WTC11 (cell line): Measurements from ENCODE around the gene MICAL1. TPM values are rescaled to one million over a fixed set of nuclear protein-coding genes. Genes with fewer than 3 reads are reported as not detected.

ENCODE experiments used
- ATAC-seq: fragments of 200-7000 bp; cut with Tn5 transposase; 2 replicates; pipeline ENCODE4 v1.10.0; 2021; ENCODE audit warnings: mild to moderate bottlenecking, moderate library complexity
- CTCF ChIA-PET: fragments of 300-600 bp; sonication (Branson Sonifier 250); formaldehyde crosslinking; loops from one replicate; lab custom pipeline; 2021; ENCODE audit warnings: antibody characterized with exemption; lab: Charles Lee
- POLR2A ChIA-PET: fragments of 350-600 bp; sonication (Branson Sonifier 250); formaldehyde crosslinking; loops from one replicate; lab custom pipeline; 2021; ENCODE audit warnings: antibody characterized with exemption; lab: Charles Lee
- DNase-seq: peaks from one replicate; pipeline ENCODE4 v3.0.0; 2021; ENCODE audit warnings: low spot score
- H3K27ac Mint-ChIP-seq: 2 replicates; pipeline ENCODE4 v1.8.0; 2021; ENCODE audit warnings: mixed read lengths
- H3K27me3 Mint-ChIP-seq: 2 replicates; pipeline ENCODE4 v1.8.0; 2021; ENCODE audit warnings: low read depth, mild to moderate bottlenecking, moderate library complexity, mixed read lengths
- H3K36me3 Mint-ChIP-seq: 2 replicates; pipeline ENCODE4 v1.8.0; 2021; ENCODE audit warnings: mixed read lengths
- H3K4me1 Mint-ChIP-seq: 2 replicates; pipeline ENCODE4 v1.8.0; 2022; ENCODE audit warnings: mixed read lengths
- H3K4me3 Mint-ChIP-seq: 2 replicates; pipeline ENCODE4 v1.8.0; 2021; ENCODE audit warnings: mild to moderate bottlenecking, moderate library complexity, mixed read lengths
- H3K9me3 Mint-ChIP-seq: 2 replicates; pipeline ENCODE4 v1.8.0; 2021; ENCODE audit warnings: mixed read lengths
- AFF4 ChIP-seq: sonication (generic); formaldehyde crosslinking; IDR thresholded peaks from 2 replicates; pipeline ENCODE4 v1.8.1; 2023; ENCODE audit warnings: mild to moderate bottlenecking, missing genetic modification reagents, borderline replicate concordance
- CBFB ChIP-seq: sonication (generic); formaldehyde crosslinking; IDR thresholded peaks from 2 replicates; pipeline ENCODE4 v1.8.1; 2022; ENCODE audit warnings: mild to moderate bottlenecking, low read depth, missing genetic modification reagents
- EMX1 ChIP-seq: fragments of 250-450 bp; sonication (Bioruptor Pico); IDR thresholded peaks from 2 replicates; pipeline ENCODE4 v1.8.0; 2021; ENCODE audit warnings: mild to moderate bottlenecking
- FOXP4 ChIP-seq: sonication (generic); formaldehyde crosslinking; IDR thresholded peaks from 2 replicates; pipeline ENCODE4 v1.8.0; 2022; ENCODE audit warnings: mild to moderate bottlenecking, missing genetic modification reagents
- IRF2 ChIP-seq: sonication (generic); formaldehyde crosslinking; IDR thresholded peaks from 2 replicates; pipeline ENCODE4 v1.8.0; 2022; ENCODE audit warnings: low read depth, missing genetic modification reagents, borderline replicate concordance
- MXD4 ChIP-seq: fragments of 250-450 bp; sonication (Bioruptor Pico); IDR thresholded peaks from 2 replicates; pipeline ENCODE4 v1.8.0; 2021; ENCODE audit warnings: mild to moderate bottlenecking, moderate library complexity, borderline replicate concordance
- MYBL2 ChIP-seq: sonication (generic); formaldehyde crosslinking; IDR thresholded peaks from 2 replicates; pipeline ENCODE4 v1.8.1; 2023; ENCODE audit warnings: mild to moderate bottlenecking, moderate library complexity, missing genetic modification reagents
- NR1H2 ChIP-seq: sonication (generic); formaldehyde crosslinking; IDR thresholded peaks from 2 replicates; pipeline ENCODE4 v1.9.0; 2021; ENCODE audit warnings: mild to moderate bottlenecking, moderate library complexity, missing genetic modification reagents
- PRDM15 ChIP-seq: sonication (generic); formaldehyde crosslinking; IDR thresholded peaks from 2 replicates; pipeline ENCODE4 v1.8.0; 2022; ENCODE audit warnings: missing genetic modification reagents
- PREB ChIP-seq: sonication (generic); formaldehyde crosslinking; IDR thresholded peaks from 2 replicates; pipeline ENCODE4 v1.8.1; 2022; ENCODE audit warnings: mild to moderate bottlenecking, missing genetic modification reagents, moderate library complexity, borderline replicate concordance
- RELA ChIP-seq: sonication (generic); formaldehyde crosslinking; IDR thresholded peaks from 2 replicates; pipeline ENCODE4 v1.8.1; 2022; ENCODE audit warnings: missing genetic modification reagents, mild to moderate bottlenecking, borderline replicate concordance
- RORB ChIP-seq: fragments of 250-450 bp; sonication (Bioruptor Pico); IDR thresholded peaks from 2 replicates; pipeline ENCODE4 v1.9.0; 2021; ENCODE audit warnings: mild to moderate bottlenecking
- ZBTB43 ChIP-seq: sonication (generic); formaldehyde crosslinking; IDR thresholded peaks from 2 replicates; pipeline ENCODE4 v1.8.1; 2023; ENCODE audit warnings: mild to moderate bottlenecking, missing genetic modification reagents
- ZNF121 ChIP-seq: sonication (generic); formaldehyde crosslinking; IDR thresholded peaks from 2 replicates; pipeline ENCODE4 v1.8.0; 2023; ENCODE audit warnings: missing genetic modification reagents
- ZNF396 ChIP-seq: fragments of 250-450 bp; sonication (Bioruptor Pico); IDR thresholded peaks from 2 replicates; pipeline ENCODE4 v1.8.0; 2021; ENCODE audit warnings: mild to moderate bottlenecking, moderate library complexity, borderline replicate concordance
- ZNF425 ChIP-seq: fragments of 250-450 bp; sonication (Bioruptor Pico); conservative IDR thresholded peaks from 2 replicates; pipeline ENCODE4 v1.9.0; 2021; ENCODE audit warnings: mild to moderate bottlenecking
- ZNF671 ChIP-seq: fragments of 250-450 bp; sonication (Bioruptor Pico); IDR thresholded peaks from 2 replicates; pipeline ENCODE4 v1.8.0; 2021; ENCODE audit warnings: mild to moderate bottlenecking
- total RNA-seq: library from RNA; stranded (reverse); gene quantifications from 3 replicates; pipeline ENCODE4 v1.2.3, GENCODE V29; 2021

MICAL1 gene
- total RNA-seq, 1 experiment from 2014 or later, result 57.4 TPM

- DNase-seq, result no peak
- no peak overlapping the region for H3K27ac Mint-ChIP-seq
- CTCF ChIA-PET, result interaction anchor here (1.2 kb wide), 1 partner anchor 13 kb away, joined by 8 read pairs; the partner anchor contains the start of genes PPIL6 and SMPD2
- no peaks in the 10 kb centered on the region for H3K9me3 Mint-ChIP-seq
- H3K4me3 Mint-ChIP-seq, result no peak overlapping the region
- no peak for ATAC-seq
- H3K36me3 Mint-ChIP-seq, result peaks cover 10% of the 10 kb centered on the region; the same call in 1 of the 2 replicates
- TF ChIP-seq CBFB (no peak), PREB (CRISPR knock-in tag) (no peak), ZNF396 (CRISPR knock-in tag) (no peak), RORB (CRISPR knock-in tag) (no peak), NR1H2 (CRISPR knock-in tag) (no peak), MYBL2 (CRISPR knock-in tag) (no peak), AFF4 (no peak), IRF2 (CRISPR knock-in tag) (no peak), ZNF425 (CRISPR knock-in tag) (no peak)
- H3K4me1 Mint-ChIP-seq, result peaks cover 38% of the 10 kb centered on the region
- POLR2A ChIA-PET, result interaction anchor here (3.3 kb wide), 1 partner anchor 12 kb away, joined by 13 read pairs; the partner anchor contains the start of genes PPIL6 and SMPD2
- H3K27me3 Mint-ChIP-seq, result no peaks in the 10 kb centered on the region; the same call in 1 of the 2 replicates
Measured at GRCh38 chr6:109453156-109453555, 2.4 kb downstream of the MICAL1 start.

- DNase-seq, result no peak
- Mint-ChIP-seq H3K9me3 (no peaks in the 10 kb centered on the region), H3K4me3 (no peak overlapping the region), H3K27me3 (no peaks in the 10 kb centered on the region; the same call in 1 of the 2 replicates), H3K27ac (no peak overlapping the region), H3K36me3 (peaks cover 10% of the 10 kb centered on the region; the same call in 1 of the 2 replicates), H3K4me1 (peaks cover 28% of the 10 kb centered on the region)
- TF ChIP-seq FOXP4 (CRISPR knock-in tag) (no peak), RELA (CRISPR knock-in tag) (no peak), MXD4 (no peak), CBFB (no peak), ZNF671 (no peak), PRDM15 (CRISPR knock-in tag) (no peak), EMX1 (CRISPR knock-in tag) (no peak), ZBTB43 (CRISPR knock-in tag) (no peak), ZNF121 (CRISPR knock-in tag) (no peak)
- ATAC-seq, result no peak
- POLR2A ChIA-PET, result no interaction called here
- CTCF ChIA-PET, result interaction anchor here (0.6 kb wide), 1 partner anchor 8 kb away, joined by 3 read pairs; no protein-coding TSS in a partner anchor
Measured at GRCh38 chr6:109452181-109452580, 3.4 kb downstream of the MICAL1 start.
